H4 (cell line): ENCODE data around the gene EPS8L2. TPM values are rescaled to one million over a fixed set of nuclear protein-coding genes. Genes with fewer than 3 reads are reported as not detected.

ENCODE experiments used
- DNase-seq: peaks from one replicate; pipeline ENCODE4 v3.0.0-alpha.2; 2015; ENCODE audit warnings: low spot score
- total RNA-seq: library from RNA; depleted of rRNA; stranded (reverse); fragments of >200 nt; shearing (Covaris generic); gene quantifications from 2 replicates; pipeline ENCODE4 v1.2.3, GENCODE V29; 2014

Gene EPS8L2
- total RNA-seq, 1 experiment from 2014 or later = 0.12 TPM

DNA sequence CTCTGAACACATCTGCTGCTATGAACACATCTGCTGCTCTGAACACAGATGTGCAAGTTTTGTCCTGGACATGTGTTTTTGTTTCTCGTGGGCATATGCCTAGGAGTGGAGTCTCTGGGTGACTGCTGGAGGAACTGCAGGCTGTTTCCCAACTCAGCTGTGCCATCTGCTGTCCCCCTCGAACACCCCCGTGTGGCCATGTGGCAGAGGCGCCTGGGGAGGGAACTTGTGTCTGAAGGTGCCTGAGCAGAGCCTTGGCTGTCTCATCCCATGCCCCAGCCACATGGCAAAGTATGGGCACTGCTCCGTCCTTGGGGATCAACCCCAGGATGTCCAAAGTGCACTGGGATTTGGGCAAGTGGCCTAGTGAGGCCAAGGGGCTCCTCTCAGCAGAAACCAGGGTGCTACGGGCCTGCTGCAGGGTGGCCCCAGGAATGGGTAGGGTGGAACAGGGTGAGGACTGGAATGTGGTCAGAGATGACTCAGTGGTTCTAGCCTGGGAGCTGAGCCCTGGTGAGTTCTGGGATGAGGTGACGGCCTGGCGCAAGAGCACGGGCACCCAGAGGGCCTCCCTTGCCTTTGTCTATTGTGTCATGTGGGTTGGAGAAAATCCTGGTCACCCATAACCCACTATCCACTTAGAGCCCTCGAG lies 56.5 kb downstream of the EPS8L2 start:
- peak; percentile 58 for DNase-seq

DNA sequence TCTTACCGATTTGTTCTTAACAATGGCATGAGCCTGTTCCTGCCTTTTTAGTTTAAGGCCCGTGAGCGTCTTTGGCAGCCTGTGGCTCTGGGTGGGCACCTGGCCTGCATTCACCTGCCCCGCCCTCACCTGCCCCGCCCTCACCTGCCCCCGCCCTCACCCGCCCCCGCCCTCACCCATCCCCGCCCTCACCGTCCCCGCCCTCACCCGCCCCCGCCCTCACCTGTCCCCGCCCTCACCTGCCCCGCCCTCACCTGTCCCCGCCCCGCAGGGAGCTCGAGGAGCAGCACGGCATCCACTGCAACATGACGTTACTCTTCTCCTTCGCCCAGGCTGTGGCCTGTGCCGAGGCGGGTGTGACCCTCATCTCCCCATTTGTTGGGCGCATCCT lies 57.0 kb downstream of the EPS8L2 start:
- DNase-seq = no peak

GRCh38 chr11:763549-764321 lies 57.7 kb downstream of the EPS8L2 start:
- no peak for DNase-seq

- no peak for DNase-seq
Observed at GRCh38 chr11:764322-765024, 58.4 kb downstream of the EPS8L2 start.

- peak; percentile 74 for DNase-seq
Observed at GRCh38 chr11:765025-765801, 59.2 kb downstream of the EPS8L2 start.

GRCh38 chr11:765802-766091 lies 59.7 kb downstream of the EPS8L2 start:
- DNase-seq = no peak

DNA sequence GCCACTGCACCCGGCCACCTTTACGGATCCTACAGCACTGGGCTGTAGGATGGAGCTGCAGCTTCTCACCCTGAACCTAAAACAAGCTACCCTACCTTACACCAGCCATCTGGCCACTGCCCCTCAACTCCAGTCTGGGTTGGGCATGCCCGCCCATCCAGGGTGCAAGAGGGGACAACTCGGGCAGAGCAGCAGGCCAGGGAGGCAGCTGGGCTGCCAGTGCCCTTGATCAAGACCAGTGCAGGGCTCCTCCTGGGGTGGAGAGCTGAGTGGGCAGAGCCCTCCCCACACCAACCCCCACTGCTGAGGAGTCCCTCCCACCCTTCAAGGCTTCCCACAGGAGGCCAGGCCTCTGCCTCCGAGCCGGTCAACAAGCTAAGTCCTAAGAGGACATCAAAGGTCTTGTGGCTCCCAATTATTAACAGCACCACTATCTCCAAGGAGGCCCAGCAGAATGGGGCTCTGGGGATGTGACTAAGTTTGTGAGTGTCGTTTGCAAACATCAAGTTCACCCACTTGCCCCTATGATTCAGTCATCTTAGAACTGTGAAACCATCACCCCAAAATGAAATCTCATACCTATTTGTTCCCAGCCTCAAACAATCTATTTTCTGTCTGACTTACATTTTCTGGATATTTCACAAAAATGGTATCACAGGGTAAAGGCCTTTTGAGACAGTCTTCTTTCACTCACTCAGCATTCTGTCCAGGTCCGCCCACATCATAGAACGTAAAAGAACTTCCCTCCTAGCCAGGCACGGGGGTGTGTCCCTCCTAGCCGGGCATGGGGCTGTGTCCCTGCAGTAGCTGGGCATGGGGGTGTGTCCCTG lies 60.3 kb downstream of the EPS8L2 start:
- DNase-seq = no peak

- DNase-seq = no peak
Observed at GRCh38 chr11:766936-767210, 60.8 kb downstream of the EPS8L2 start.

- no peak for DNase-seq
Observed at GRCh38 chr11:767238-767637, 61.2 kb downstream of the EPS8L2 start.

GRCh38 chr11:769887-770641 lies 64.0 kb downstream of the EPS8L2 start:
- DNase-seq = no peak

DNA sequence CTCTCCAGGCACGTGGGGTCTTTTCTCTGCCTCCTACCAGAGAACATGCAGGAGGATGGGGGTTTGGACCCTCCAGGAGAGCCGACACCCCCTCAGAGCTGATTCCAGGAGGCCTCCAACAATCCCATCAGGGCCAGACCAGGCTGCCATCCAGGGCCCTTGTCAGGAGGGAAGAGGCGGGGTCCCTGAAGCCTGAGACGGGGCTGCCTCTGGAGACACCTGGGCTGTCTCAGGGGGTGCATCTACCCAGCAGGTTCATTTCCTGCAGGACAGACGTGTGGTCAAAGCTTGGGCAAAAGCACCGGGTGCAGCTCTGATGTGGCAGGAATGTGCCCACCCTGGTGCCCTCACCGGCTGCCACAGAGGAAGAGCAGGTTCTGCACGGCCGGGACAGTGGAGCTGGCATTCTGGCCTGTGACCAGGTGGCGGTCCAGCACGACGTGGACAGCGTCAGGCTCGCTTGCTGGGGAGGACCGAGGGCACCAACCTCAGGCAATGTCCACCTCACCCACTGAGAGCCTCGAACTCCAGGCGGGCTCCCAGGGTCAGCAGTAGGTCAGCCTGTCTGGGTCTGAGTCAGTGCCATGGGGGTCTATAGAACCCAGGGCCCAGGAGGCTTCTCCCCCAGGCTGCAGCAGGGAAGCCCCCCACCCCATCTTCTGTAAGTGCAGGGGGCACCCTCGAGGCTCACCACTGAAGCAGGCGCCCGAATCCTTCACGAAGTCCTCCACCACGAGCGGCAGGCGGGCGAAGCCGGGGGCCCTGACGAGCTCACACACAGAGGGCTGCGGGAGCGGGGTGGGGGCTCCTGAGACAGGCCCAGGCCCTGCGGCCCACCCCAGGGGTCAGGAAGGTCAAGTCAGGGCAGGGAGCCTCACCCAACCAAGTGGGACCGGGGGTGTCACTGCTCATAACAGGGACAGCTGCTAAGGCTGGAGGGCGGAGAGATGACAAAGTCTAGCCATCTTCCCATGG lies 64.9 kb downstream of the EPS8L2 start:
- no peak for DNase-seq

DNA sequence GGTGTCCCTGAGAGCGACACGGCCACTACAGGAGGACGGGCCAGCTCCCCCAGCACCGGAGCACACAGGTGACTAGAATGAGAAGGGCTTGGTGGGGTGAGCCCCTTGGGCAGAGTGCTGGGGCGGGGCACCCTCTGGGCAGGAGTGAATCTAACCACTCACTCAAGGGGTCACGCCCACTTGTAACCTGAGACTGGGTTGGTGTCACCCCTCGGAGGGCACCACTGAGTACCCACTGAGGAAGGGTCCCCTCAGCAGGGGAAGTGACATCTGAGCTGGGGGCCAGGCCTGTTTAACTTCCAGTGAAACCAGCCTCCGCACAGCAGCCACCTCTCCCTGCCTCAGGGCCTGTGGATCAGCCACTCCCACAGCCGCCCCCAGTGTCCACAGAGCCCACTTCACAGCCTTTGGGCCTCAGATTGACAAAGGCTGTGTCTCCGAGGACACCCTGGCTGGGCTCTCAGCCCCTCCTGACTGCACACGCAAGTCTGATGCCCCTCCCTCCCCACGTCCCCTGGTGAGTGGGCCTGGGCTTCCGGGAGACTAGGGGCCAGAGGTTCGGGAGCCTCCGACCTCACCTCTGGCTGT lies 65.7 kb downstream of the EPS8L2 start:
- no peak for DNase-seq

DNA sequence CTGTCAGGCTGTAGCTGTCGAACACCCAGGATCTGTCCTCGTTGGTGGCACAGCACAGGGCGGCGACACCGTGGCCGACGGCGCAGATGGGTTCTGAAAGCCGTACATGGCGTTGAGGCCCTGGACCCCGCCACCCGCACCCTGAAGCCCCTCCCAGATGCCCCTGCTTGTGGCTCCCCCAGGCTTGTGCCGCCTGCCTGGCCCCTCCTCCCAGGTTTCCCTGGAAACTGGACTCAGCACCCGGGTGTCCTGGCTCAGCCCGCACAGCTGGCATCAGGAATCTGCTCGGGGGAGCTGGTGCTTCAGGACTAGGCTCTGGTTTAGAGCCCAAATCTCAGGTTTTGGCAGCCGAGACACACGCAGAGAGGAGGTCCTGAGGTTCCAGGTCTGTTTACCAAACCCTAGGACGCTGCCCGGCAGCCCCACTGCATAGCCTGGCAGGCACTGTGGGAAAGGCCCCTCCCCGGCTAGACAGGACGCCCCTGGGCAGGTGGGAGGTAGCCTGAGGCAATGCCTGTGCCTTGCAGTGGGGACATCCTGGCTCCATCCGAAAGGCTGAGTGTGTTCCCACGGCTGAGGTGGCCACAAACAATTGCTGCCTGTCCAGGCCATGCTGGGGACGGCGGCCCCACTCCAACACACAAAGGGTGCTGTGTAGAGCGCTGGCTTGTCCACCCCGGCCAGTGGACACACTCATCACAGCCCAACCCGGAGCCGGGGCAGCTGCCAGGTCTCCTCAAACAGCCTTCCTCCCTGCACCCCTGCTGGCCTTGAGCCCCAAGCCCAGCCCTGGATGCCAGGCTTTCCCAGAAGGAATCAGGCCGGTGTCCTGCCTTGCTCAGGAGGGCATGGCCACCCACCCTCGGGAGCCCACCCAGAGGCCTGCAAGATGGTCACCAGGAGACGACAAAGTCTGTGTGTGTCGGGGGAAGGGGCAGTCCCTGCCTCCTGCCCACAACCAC lies 66.7 kb downstream of the EPS8L2 start:
- no peak for DNase-seq

DNA sequence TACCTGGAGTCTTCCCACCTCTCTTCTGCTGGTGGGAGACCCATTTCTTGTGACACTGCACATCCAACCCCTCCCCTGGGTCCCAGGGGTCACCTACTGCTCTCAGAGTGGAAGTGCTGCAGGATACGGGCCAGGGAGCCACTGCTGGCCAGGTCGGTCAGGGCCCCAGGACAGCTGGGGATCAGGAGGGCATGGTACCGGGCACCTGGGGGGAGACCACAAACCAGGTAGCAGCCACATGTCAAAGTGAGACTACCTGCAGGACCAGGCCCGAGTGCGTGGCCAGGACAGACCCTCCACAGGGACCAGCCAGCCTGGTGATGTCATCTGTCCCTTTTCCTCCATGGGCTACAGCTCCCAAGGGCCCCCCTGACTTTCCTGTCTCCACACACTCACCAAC lies 67.4 kb downstream of the EPS8L2 start:
- DNase-seq = no peak

DNA sequence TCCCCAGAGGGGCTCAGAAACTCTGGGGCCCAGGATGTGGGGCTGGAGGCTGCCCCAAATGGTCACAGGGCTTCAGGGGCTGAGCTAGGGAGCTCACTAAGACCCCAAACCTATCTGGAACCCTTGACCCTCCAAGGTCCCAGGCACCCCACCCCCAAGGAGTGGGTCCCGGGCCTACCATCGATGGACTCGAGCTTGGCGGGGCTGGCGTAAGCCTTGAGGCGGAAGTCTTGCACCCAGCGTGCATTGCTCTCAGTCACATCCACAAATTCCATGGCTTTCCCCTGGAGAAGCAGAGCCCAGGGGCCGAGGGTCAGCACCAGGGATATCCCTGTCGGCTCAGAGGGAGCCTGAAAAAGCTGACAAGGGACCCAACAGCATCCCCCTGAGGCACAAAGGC lies 67.8 kb downstream of the EPS8L2 start:
- DNase-seq = no peak

DNA sequence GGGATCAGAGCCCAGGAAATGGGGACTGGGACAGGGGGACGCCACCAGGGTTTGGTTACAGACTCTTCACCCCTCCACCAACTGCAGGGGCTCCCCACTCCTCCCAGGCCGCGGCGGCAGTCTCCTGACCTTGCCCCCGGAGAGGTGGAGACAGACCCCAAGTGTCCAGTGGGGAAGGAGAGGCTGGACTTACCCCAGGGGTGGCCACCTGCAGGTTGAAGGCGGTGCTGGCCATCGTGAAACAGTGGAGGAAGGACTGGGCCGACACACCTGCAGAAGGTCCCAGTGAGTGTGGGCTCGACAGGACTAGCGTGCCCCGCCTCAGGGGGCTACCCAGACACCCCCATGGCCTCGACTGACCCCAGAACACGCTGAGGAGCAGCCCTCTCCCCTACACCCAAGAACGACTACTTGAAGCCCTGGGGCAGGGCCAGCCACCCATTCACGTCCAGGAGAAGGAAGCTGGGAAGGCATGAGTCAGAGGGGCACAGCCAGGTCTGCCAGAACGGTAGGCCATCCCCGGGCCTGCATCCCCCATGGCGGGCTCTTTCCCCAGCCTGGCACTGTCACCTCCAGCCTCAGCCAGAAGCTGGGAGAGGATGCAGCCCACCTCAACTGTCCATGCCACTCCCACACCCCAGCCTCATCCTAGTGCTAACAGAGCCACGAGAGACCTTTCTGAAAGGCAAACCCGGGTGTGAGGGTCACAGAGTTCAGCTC lies 69.0 kb downstream of the EPS8L2 start:
- DNase-seq = no peak

DNA sequence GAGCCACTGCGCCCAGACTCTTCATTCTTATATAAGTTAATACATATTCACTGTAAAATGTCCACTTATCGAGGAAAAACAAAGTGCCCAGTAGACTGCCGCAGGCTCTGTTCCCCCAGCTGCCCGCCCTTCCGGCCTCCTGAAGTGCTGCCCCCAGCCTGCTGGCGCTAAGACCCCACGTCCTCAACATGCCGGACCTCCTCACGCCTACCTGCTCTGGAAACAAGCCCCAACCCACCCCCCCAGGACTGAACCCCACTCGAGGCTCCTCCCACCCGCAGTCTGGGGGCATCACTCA lies 70.2 kb downstream of the EPS8L2 start:
- no peak for DNase-seq
